Kidney (tissue), 14 donors: ENCODE results near the gene ZNF219. TPM values are rescaled to one million over a fixed set of nuclear protein-coding genes. Genes with fewer than 3 reads are reported as not detected.
A peak's percentile ranks its signal among the peaks of the same experiment; 100 is the strongest.

Source experiments
- DNase-seq, 5 donors: peaks; one replicate each; pipeline ENCODE4 v3.0.0-alpha.2; 2013 to 2020
- FAIRE-seq: peaks from 2 replicates; lab custom pipeline; 2012; peaks lifted over from hg19 to GRCh38; lab: Jason Lieb, UNC
- H3K27ac ChIP-seq, 2 donors: one replicate each; pipeline ENCODE4 v1.7.0; 2013; ENCODE audit warnings: low read depth in 2 of 2, low read length in 2 of 2, inconsistent platforms in 1 of 2
- H3K27me3 ChIP-seq: one replicate; pipeline ENCODE4 v1.7.1; 2013; ENCODE audit warnings: low read length, inconsistent platforms; ENCODE audit not compliant: control insufficient read depth, insufficient read depth
- H3K36me3 ChIP-seq, 3 donors: one replicate each; pipeline versions ENCODE4 v1.7.0 to v1.7.1; 2013; ENCODE audit warnings: low read length in 3 of 3, control low read depth in 1 of 3, inconsistent platforms in 1 of 3; ENCODE audit not compliant: insufficient read depth in 3 of 3, control insufficient read depth in 2 of 3
- H3K4me1 ChIP-seq, 3 donors: one replicate each; pipeline versions ENCODE4 v1.7.0 to v1.7.1; 2013; ENCODE audit warnings: low read length in 3 of 3, inconsistent platforms in 1 of 3, low read depth in 1 of 3; ENCODE audit not compliant: control insufficient read depth in 2 of 3, insufficient read depth in 2 of 3
- H3K4me3 ChIP-seq, 3 donors: one replicate each; pipeline versions ENCODE4 v1.7.0 to v1.8.1; 2013; ENCODE audit warnings: low read length in 3 of 3, control low read depth in 1 of 3, inconsistent platforms in 1 of 3
- H3K9ac ChIP-seq, 3 donors: one replicate each; pipeline versions ENCODE4 v1.7.0 to v1.7.1; 2013; ENCODE audit warnings: low read length in 3 of 3, control low read depth in 1 of 3, inconsistent platforms in 1 of 3
- H3K9me3 ChIP-seq, 3 donors: one replicate each; pipeline versions ENCODE4 v1.7.0 to v1.7.1; 2013; ENCODE audit warnings: low read length in 3 of 3, control low read depth in 1 of 3, inconsistent platforms in 1 of 3; ENCODE audit not compliant: control insufficient read depth in 2 of 3, insufficient read depth in 1 of 3
- intact Hi-C: fragments of 100-400 bp; cut with DNase I; formaldehyde crosslinking; loops from one replicate; pipeline ENCODE4 v1.11.1; 2022
- polyA plus RNA-seq: library from polyadenylated mRNA; stranded (reverse); fragments of 350-450 nt; fragmentation: Illumina TruSeq; extraction: RNeasy Lipid Tissue Mini Kit (QIAGEN cat#74804); gene quantifications from one replicate; pipeline ENCODE4 v1.2.3, GENCODE V29; 2014; ENCODE audit warnings: low read depth, low replicate concordance; ENCODE audit not compliant: insufficient read depth
- total RNA-seq: library from RNA; stranded (reverse); fragmentation: NEBNext Ultra II Directional; extraction: Animal tissue kit (Norgen Biotek cat#: 25700); gene quantifications from one replicate; pipeline ENCODE4 v1.2.1, GENCODE V29; 2021
- TF ChIP-seq, protein P1 (sequence below): IDR thresholded peaks from 3 replicates; pipeline ENCODE4 v1.5.1; 2012; ENCODE audit warnings: mild to moderate bottlenecking, moderate library complexity, borderline replicate concordance; ENCODE audit not compliant: insufficient read depth; ENCODE audit errors: extremely low read depth
- donor health status: control.
- donor health status: control.
- donor health status: control.
- donor health status: control.
- donor health status: control.
- donor health status: DM: yes; HTN: yes; CAD: no.
- donor health status: Normal renal cell carcinoma (clear cell type).

ZNF219 gene
- total and polyA plus RNA-seq, 2 donors from 2014 or later, result 12.6 to 24.6 TPM

DNA sequence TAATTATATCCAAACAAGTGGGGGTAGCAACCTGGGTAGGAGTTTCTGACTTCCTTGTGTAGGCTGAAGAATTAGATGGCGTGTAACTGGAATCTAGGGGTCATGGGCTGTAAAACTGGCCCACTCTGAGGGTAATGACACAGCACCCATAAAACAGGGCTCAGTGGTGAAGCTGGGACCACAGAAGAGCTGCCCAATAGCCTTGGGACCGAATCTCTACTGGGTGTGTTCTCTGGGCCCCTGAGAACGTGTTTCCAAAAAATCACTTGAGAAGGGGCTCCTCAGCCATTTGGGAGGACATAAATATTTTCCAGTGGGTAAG, 37.1 kb downstream of the ZNF219 start:
- intact Hi-C loops, result no loop called here
- no peak overlapping the region for H3K27ac ChIP-seq

DNA sequence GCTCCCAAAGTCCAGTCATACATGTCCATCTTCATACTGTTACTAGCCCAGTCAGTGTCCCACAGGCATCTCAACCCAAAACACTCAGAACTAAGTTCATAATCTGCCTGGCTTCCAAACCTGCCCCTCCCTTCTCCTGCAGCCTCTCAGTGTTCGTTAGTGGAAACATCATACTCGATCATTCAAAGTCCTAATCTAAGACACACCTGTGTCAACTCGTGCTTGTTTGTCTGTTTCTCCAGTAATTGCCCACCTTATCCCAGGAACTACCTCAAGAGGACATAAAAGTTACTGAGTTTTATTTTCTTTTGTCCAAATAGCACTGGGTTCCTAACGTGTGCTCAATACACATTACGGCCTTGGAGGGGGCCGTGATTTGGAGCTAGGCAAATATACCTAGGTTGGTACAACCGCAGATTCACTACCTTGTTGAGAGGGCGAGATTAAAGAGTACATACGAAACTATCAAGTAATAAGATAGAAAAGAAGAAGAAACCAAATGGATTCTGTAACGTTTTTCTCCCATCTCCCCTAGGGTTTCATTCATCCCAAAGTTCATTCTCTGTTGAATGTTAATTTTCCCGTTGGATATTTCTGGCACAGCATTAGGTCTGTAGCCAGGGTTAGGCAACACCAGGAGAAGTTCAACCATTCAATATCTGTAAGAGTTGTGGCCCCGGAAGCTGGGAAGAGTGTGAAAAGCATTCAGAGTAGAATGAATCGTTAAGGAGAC, 37.7 kb downstream of the ZNF219 start:
- TF ChIP-seq, protein P1, sequence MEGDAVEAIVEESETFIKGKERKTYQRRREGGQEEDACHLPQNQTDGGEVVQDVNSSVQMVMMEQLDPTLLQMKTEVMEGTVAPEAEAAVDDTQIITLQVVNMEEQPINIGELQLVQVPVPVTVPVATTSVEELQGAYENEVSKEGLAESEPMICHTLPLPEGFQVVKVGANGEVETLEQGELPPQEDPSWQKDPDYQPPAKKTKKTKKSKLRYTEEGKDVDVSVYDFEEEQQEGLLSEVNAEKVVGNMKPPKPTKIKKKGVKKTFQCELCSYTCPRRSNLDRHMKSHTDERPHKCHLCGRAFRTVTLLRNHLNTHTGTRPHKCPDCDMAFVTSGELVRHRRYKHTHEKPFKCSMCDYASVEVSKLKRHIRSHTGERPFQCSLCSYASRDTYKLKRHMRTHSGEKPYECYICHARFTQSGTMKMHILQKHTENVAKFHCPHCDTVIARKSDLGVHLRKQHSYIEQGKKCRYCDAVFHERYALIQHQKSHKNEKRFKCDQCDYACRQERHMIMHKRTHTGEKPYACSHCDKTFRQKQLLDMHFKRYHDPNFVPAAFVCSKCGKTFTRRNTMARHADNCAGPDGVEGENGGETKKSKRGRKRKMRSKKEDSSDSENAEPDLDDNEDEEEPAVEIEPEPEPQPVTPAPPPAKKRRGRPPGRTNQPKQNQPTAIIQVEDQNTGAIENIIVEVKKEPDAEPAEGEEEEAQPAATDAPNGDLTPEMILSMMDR, result no peak
- Histone ChIP-seq H3K27ac (no peak overlapping the region), H3K4me3 (no peak overlapping the region), H3K9me3 (no peaks in the 10 kb centered on the region), H3K27me3 (no peaks in the 10 kb centered on the region), H3K36me3 (no peaks in the 10 kb centered on the region), H3K4me1 (peaks cover 2 to 4% (median 3%) of the 10 kb centered on the region in 3 donors), H3K9ac (no peak overlapping the region)
- intact Hi-C loops, result no loop called here
- DNase-seq (no peak), FAIRE-seq (no peak)

More for the DNA sequence above, 37.1 kb downstream of the ZNF219 start:
- Histone ChIP-seq H3K9me3 (no peaks in the 10 kb centered on the region), H3K36me3 (no peaks in the 10 kb centered on the region), H3K9ac (no peak overlapping the region), H3K4me3 (no peak overlapping the region), H3K4me1 (peaks cover 0 to 4% (median 0%) of the 10 kb centered on the region in 3 donors), H3K27me3 (no peaks in the 10 kb centered on the region)
- DNase-seq, result peak in 2 of 5 donors; percentile 27 to 30
- FAIRE-seq, result no peak
- TF ChIP-seq, protein P1, result no peak

DNA sequence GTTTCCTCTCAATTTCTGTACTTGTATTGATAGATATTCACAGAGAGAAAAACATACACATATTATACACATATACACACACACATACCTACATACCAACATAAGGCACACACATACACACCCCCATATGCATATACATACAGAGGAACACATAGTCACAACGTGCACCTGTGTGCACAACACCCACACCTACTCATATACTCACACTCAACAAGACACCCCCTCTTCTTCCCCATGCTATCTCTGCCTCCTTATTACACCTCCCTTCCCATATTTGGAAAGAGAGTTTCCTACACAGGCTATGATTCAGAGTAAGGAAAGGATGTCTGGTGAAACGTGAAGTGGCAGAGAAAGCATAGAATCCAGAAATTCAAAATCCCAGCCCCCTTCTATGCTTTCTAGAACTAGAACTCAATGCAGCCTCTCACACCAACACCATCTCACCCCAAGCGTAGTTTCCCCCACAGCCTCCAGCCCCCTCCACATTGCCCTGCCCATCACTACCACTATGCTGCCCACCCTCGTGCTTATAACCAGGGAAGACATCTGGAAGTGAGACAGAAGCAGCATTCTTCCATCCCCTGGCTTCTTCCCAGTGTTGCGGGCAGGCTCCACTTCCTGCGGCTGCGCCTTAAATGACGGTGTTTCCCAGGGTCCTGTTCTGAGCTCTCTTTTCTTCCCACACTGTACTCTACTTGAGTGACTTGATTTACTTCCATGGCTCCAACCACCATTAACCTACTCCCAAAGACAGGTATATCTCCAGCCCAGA, 38.4 kb downstream of the ZNF219 start:
- Histone ChIP-seq H3K9me3 (no peaks in the 10 kb centered on the region), H3K36me3 (no peaks in the 10 kb centered on the region), H3K4me1 (peaks cover 4 to 10% (median 5%) of the 10 kb centered on the region in 3 donors), H3K27me3 (no peaks in the 10 kb centered on the region), H3K4me3 (no peak overlapping the region), H3K27ac (no peak overlapping the region), H3K9ac (no peak overlapping the region)
- TF ChIP-seq, protein P1, result no peak
- intact Hi-C loops, result no loop called here
- DNase-seq (no peak), FAIRE-seq (no peak)
